MCF 10A (cell line): ENCODE measurements around the gene APBA2. TPM values are rescaled to one million over a fixed set of nuclear protein-coding genes. Genes with fewer than 3 reads are reported as not detected.

Experiments used
- BruUV-seq: library from RNA; stranded (reverse); fragments of 400-500 nt; replicated peaks from 2 replicates; lab custom pipeline; 2021; lab: Mats Ljungman, UMichigan
- CTCF ChIA-PET: fragments of 300-600 bp; sonication (Branson Sonifier 250); formaldehyde crosslinking; extraction: SDS; loops from one replicate; lab custom pipeline; 2021; ENCODE audit warnings: antibody characterized with exemption, inconsistent platforms; lab: Yijun Ruan, JAX
- POLR2A ChIA-PET: fragments of 300-600, 350-650 bp; sonication (Branson Sonifier 250); formaldehyde crosslinking; extraction: SDS; loops from one replicate; lab custom pipeline; 2020; ENCODE audit warnings: antibody characterized with exemption, inconsistent platforms; lab: Yijun Ruan, JAX
- DNase-seq: peaks from one replicate; pipeline ENCODE4 v3.0.0-alpha.2; 2018; ENCODE audit not compliant: unreplicated experiment
- H3K27ac Mint-ChIP-seq: one replicate; pipeline ENCODE4 v1.8.0; 2022; ENCODE audit warnings: mild to moderate bottlenecking, low read depth, mixed read lengths; ENCODE audit not compliant: unreplicated experiment
- H3K27me3 Mint-ChIP-seq: one replicate; pipeline ENCODE4 v1.8.0; 2022; ENCODE audit warnings: mixed read lengths; ENCODE audit not compliant: insufficient read depth, unreplicated experiment
- H3K36me3 Mint-ChIP-seq: one replicate; pipeline ENCODE4 v1.8.0; 2022; ENCODE audit warnings: mild to moderate bottlenecking, moderate library complexity, mixed read lengths; ENCODE audit not compliant: insufficient read depth, unreplicated experiment
- H3K4me1 Mint-ChIP-seq: one replicate; pipeline ENCODE4 v1.8.0; 2022; ENCODE audit warnings: mixed read lengths; ENCODE audit not compliant: insufficient read depth, unreplicated experiment
- H3K4me3 Mint-ChIP-seq: one replicate; pipeline ENCODE4 v1.8.0; 2022; ENCODE audit warnings: mild to moderate bottlenecking, moderate library complexity, mixed read lengths; ENCODE audit not compliant: unreplicated experiment
- H3K9me3 Mint-ChIP-seq: one replicate; pipeline ENCODE4 v1.8.0; 2022; ENCODE audit warnings: mixed read lengths; ENCODE audit not compliant: unreplicated experiment
- CTCF ChIP-seq: fragments of 200-600 bp; IDR thresholded peaks from one replicate; pipeline ENCODE4 v1.8.0; 2022; ENCODE audit warnings: antibody characterized with exemption, mild to moderate bottlenecking; ENCODE audit not compliant: unreplicated experiment
- intact Hi-C: fragments of 100-400 bp; cut with micrococcal nuclease; formaldehyde crosslinking; loops from 2 replicates; pipeline ENCODE4 v1.14.1; 2022
- total RNA-seq: library from RNA; stranded (reverse); gene quantifications from 2 replicates; pipeline ENCODE4 v1.2.3, GENCODE V29; 2022

Gene APBA2
- total RNA-seq, 1 experiment from 2014 or later: not detected

- TF ChIP-seq CTCF: no peak
- no peaks in the 10 kb centered on the region for H3K36me3 Mint-ChIP-seq
- H3K4me1 Mint-ChIP-seq: no peaks in the 10 kb centered on the region
- BruUV-seq: no TSS peak
- no peak overlapping the region for H3K27ac Mint-ChIP-seq
- POLR2A ChIA-PET: no interaction called here
- H3K4me3 Mint-ChIP-seq: no peak overlapping the region
- DNase-seq: no peak
- H3K27me3 Mint-ChIP-seq: peaks cover 55% of the 10 kb centered on the region
- intact Hi-C loops: no loop called here
- CTCF ChIA-PET: no interaction called here
- no peaks in the 10 kb centered on the region for H3K9me3 Mint-ChIP-seq
These were observed 43.4 kb downstream of the APBA2 start for GRCh38 chr15:28929200-28929599.

GRCh38 chr15:28930011-28930410 lies 44.2 kb downstream of the APBA2 start:
- no peaks in the 10 kb centered on the region for H3K36me3 Mint-ChIP-seq
- peaks cover 53% of the 10 kb centered on the region for H3K27me3 Mint-ChIP-seq
- POLR2A ChIA-PET: no interaction called here
- H3K27ac Mint-ChIP-seq: no peak overlapping the region
- intact Hi-C loops: no loop called here
- H3K4me3 Mint-ChIP-seq: no peak overlapping the region
- BruUV-seq: no TSS peak
- DNase-seq: no peak
- H3K9me3 Mint-ChIP-seq: no peaks in the 10 kb centered on the region
- CTCF ChIA-PET: interaction anchor here (0.6 to 1.1 kb wide), 2 partner anchors 13 to 22 kb away, joined by 3 to 6 read pairs; no protein-coding TSS in a partner anchor
- H3K4me1 Mint-ChIP-seq: no peaks in the 10 kb centered on the region
- no peak for TF ChIP-seq CTCF

GRCh38 chr15:28930476-28931291 lies 44.9 kb downstream of the APBA2 start:
- no TSS peak for BruUV-seq
- H3K9me3 Mint-ChIP-seq: no peaks in the 10 kb centered on the region
- ChIA-PET POLR2A (interaction anchor here (0.7 kb wide), 1 partner anchor 183 kb away, joined by 3 read pairs; no protein-coding TSS in a partner anchor), CTCF (interaction anchor here (1.1 kb wide), 1 partner anchor 14 kb away, joined by 6 read pairs; no protein-coding TSS in a partner anchor)
- H3K4me1 Mint-ChIP-seq: no peaks in the 10 kb centered on the region
- no peak for DNase-seq
- no peak for TF ChIP-seq CTCF
- H3K36me3 Mint-ChIP-seq: no peaks in the 10 kb centered on the region
- H3K27ac Mint-ChIP-seq: no peak overlapping the region
- H3K27me3 Mint-ChIP-seq: peaks cover 46% of the 10 kb centered on the region
- H3K4me3 Mint-ChIP-seq: no peak overlapping the region
- intact Hi-C loops: no loop called here

- intact Hi-C loops: no loop called here
- BruUV-seq: no TSS peak
- no peaks in the 10 kb centered on the region for H3K4me1 Mint-ChIP-seq
- no peaks in the 10 kb centered on the region for H3K36me3 Mint-ChIP-seq
- no peak overlapping the region for H3K4me3 Mint-ChIP-seq
- peaks cover 35% of the 10 kb centered on the region for H3K27me3 Mint-ChIP-seq
- no peak for DNase-seq
- ChIA-PET CTCF (no interaction called here), POLR2A (no interaction called here)
- H3K27ac Mint-ChIP-seq: no peak overlapping the region
- TF ChIP-seq CTCF: no peak
- no peaks in the 10 kb centered on the region for H3K9me3 Mint-ChIP-seq
These were observed 46.1 kb downstream of the APBA2 start for GRCh38 chr15:28931828-28932227.
